ENCODE data around the gene VWA2.

Gene VWA2

DNA sequence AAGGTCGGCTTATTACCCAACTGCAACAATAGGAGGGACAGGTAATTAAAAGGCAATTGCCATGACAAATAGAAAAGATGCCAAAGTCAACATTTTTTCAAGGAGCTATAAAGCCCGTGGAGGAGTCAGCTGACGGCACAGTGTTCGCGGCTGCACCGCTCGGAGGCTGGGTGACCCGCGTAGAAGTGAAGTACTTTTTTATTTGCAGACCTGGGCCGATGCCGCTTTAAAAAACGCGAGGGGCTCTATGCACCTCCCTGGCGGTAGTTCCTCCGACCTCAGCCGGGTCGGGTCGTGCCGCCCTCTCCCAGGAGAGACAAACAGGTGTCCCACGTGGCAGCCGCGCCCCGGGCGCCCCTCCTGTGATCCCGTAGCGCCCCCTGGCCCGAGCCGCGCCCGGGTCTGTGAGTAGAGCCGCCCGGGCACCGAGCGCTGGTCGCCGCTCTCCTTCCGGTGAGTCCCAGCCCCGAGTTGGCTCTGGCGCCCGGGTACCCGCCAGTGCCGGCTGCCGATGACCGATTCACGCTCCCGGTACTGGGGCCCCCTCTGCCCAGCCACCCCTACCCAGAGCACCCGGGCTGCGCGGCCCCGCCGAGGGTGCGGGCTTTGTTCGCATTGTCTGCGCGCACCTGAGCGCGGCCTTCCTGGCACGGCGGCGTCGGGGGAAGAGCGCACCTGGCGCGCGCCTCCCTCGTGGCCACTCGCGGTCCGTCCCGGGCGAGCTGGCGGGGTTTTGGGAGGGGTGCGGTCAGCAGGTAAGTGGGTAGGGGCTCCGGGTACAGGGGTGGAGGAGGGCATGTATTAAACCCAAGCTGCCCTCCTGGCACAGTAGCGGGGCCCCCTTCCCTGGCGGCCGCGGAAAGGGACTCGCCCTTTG, at the start of gene VWA2:
Gene VWA2, plus strand, starts transcription at position 138 of the 877 bp plus-strand sequence. CDS start 9,460 bp downstream, outside the sequence.
- DNase-seq (ENCODE audit: low read depth): no peak

DNA sequence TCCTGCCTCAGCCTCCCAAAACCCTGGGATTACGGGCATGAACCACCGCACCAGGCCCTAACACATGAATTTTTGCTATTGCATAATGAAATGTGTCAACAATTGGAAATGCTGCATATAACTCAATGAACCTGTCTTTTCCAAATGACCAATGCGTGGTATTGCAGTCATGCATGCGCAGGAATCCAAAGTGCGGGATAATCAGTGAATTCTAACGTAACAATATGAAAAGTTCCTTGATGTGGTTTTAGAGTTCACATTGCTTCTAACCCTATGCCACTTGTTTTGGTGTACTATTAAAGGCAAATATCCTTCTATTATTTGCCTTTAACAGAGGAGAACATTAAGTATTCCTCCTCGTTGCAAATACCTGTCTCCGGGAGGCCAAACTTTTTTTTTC, 49.4 kb upstream of the VWA2 start:
- no peak for DNase-seq (ENCODE audit: low read depth)

GRCh38 chr10:114195079-114195478, 44.0 kb upstream of the VWA2 start:
- no peak for DNase-seq (ENCODE audit: low read depth)

GRCh38 chr10:114199239-114199638, 39.8 kb upstream of the VWA2 start:
- DNase-seq (ENCODE audit: low read depth): no peak

GRCh38 chr10:114202812-114203211, 36.2 kb upstream of the VWA2 start:
- DNase-seq (ENCODE audit: low read depth): no peak

DNA sequence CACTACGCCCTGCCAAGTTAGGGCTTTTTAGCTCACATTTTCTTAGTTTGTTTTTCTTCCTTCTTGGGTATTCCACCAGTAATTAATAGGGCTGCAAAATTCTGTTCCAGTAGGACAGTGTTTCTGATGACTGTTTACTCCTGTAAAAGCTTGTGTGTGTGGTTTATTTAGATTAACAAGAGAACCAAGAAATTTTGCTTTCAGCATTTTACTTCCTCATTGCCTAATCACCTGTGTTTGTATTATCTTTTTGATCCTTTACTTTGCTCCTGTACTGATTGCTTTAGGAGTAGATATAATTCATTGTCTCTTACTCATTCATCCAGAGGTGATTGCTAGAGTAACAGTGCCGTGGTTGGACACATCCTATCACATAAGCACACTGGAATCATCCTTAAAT, 32.2 kb upstream of the VWA2 start:
- no peak for DNase-seq (ENCODE audit: low read depth)

- no peak for DNase-seq (ENCODE audit: low read depth)
These were observed 31.7 kb upstream of the VWA2 start for GRCh38 chr10:114207349-114207748.

DNA sequence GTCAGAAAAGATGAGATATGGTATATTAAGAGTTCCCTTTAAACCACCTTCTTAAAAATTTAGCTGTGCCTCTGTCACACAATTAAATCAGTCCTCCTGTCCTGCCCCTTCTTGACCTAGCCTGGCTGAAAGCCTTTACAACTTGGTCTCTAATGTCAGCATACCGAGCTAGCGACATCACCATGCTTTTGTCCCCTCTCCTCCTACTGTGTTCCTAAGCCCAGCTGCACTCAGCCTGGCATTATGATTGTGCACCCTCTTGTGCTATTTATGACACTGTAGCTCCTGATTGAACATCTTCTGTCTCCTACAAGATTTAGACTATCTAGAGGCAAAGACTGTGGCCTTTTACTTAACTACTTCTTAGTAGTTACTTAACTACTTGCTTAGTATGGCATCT, 30.7 kb upstream of the VWA2 start:
- no peak for DNase-seq (ENCODE audit: low read depth)

GRCh38 chr10:114212153-114212552, 26.9 kb upstream of the VWA2 start:
- DNase-seq (ENCODE audit: low read depth): no peak

DNA sequence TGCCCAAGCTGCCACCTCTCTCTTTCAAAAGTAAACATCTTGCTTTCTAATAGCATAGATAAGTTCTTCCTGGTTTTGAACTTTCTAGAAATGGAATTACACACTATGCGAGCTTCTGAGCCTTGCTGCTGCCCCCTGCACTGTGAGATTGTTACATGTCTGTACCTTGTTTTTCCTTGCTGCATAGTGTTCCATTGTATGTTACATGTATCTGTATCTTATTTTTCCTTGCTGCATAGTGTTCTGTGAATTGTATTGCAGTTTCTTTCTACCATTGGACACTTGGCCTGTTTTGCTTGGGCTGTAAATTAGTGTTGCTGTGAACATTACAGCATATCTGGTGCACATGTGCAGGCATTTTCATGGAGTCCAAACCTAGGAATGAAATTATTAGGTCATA, 24.0 kb upstream of the VWA2 start:
- no peak for DNase-seq (ENCODE audit: low read depth)

DNA sequence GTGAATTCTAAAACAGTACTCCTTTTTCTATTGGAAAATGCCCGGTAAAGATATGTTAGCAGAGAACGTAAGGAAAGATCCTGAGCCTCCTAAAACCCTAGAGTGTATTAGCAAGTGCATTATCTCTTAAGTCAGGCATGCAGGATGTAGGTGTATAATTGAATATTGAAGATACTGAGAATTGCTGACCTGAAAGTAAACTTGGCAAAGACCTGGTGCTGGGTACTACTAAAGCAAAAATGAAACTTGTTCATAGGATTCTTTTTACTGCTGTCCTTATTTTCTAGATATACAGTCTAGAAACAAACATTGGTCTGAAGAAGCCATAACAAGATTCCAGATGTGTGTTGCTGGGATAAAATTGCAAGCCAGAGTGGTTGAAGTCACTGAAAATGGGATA, 18.8 kb upstream of the VWA2 start:
- no peak for DNase-seq (ENCODE audit: low read depth)

- DNase-seq (ENCODE audit: low read depth): no peak
These were observed 17.8 kb upstream of the VWA2 start for GRCh38 chr10:114221235-114221634.

GRCh38 chr10:114223066-114223465, 16.0 kb upstream of the VWA2 start:
- DNase-seq (ENCODE audit: low read depth): no peak

- DNase-seq (ENCODE audit: low read depth): no peak
These were observed 10.9 kb upstream of the VWA2 start for GRCh38 chr10:114228156-114228555.

DNA sequence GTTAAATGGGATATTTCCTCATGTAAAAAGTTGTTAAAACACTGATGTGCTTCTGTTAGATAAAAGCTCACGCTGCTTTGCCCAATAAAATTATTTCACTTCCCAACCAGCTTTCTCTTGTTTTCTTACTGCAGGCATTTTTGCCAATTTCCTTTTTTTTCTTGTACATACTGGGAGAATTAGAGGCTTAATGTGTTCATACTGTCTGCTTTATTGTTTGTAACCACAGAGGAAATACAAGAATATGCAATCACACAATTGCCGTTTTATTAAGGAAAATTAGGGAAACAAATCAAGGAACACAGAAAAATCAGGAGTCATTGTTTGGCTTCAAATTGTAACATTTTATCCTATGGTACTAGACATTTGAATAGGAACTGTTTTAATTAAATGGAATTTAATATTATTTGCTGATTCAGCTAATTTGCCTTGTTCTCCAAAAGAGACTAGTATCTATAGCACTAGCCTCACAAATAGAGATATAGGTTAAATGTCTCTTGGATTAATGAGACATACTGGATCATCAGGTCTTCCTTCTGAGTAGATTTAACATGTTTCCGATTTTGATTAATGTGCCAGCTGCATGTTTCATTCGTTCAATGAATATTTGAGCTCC, 6.4 kb upstream of the VWA2 start:
- DNase-seq (ENCODE audit: low read depth): no peak

DNA sequence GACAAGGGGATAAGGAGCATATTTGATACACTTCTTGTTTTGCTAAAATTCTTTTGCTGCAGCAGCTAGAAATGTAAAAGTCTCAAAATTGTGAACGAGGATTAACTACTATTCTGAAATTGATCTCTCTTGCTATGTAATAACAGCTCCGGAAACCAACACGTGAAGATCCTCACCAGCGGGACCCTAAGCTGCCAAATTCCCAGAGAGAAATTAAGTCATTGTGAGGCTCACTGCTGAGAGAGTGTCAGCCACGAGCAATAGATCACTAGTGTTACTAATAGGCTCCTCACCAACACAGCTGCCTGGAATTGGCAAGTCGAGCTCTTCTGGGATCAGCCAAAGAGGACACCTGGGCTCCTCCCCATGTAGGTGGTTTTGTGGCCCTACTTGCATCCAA, 5.6 kb upstream of the VWA2 start:
- no peak for DNase-seq (ENCODE audit: low read depth)

GRCh38 chr10:114234132-114234531, 4.9 kb upstream of the VWA2 start:
- no peak for DNase-seq (ENCODE audit: low read depth)

DNA sequence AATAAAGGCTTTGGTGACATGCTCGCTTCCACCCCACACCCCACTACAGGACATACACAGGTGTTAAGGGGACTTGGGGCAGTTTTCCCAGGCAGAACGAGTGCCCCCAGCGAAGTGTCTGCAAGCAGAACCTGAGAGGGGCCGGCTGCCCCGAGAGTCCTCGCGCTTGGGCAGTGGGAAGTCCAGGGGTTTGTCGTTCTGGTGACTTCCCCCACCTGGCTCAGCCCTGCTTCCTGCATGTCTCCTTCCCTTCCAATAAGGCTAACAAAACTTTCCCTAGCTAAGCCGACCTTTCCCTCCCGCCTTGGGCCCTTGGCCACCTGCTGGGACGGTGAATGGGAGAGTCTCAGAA, 916 bp downstream of the VWA2 start:
- no peak for DNase-seq (ENCODE audit: low read depth)

- no peak for DNase-seq (ENCODE audit: low read depth)
These were observed 3.2 kb downstream of the VWA2 start for GRCh38 chr10:114242235-114242634.

DNA sequence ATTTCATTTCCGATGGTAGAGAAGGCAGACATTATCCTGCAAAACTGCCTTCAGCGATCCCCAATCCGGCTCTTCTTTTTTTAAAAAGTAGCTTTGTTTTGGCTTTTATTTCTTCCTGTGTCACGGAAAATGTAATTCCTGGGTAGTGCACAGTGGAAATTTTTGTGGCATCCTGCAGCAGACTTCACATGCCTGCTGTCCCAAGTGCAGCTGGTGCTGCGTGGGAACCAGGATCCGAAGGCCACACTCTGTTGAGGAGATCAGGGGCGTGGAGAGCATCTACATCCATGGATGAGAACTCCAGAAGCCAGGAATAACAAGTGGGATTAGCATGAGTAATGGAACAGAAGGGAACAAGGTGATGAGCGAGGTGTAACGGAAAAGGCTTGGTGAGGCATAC, 4.6 kb downstream of the VWA2 start:
- no peak for DNase-seq (ENCODE audit: low read depth)

- no peak for DNase-seq (ENCODE audit: low read depth)
These were observed 5.1 kb downstream of the VWA2 start for GRCh38 chr10:114244126-114244525.

GRCh38 chr10:114245121-114245791, 6.2 kb downstream of the VWA2 start:
- DNase-seq (ENCODE audit: low read depth): no peak

GRCh38 chr10:114246679-114247305, 7.7 kb downstream of the VWA2 start:
- no peak for DNase-seq (ENCODE audit: low read depth)
